H1 (cell line): ENCODE measurements around the gene CPSF7. TPM values are rescaled to one million over a fixed set of nuclear protein-coding genes. Genes with fewer than 3 reads are reported as not detected.

Experiments
- CTCF ChIA-PET: fragments of 300-600 bp; sonication (Branson Sonifier 250); formaldehyde crosslinking; loops from one replicate; lab custom pipeline; 2021; ENCODE audit not compliant: partially characterized antibody; lab: Charles Lee
- POLR2A ChIA-PET: fragments of 300-600 bp; sonication (Branson Sonifier 250); formaldehyde crosslinking; loops from one replicate; lab custom pipeline; 2021; ENCODE audit warnings: inconsistent platforms; ENCODE audit not compliant: partially characterized antibody; lab: Charles Lee
- DNase-seq, 2 experiments: peaks; one replicate each; pipeline versions ENCODE4 v3.0.0 to v3.0.0-alpha.2; 2010 to 2022; ENCODE audit warnings: low spot score in 2 of 2, low read depth in 1 of 2, mixed read lengths in 1 of 2
- FAIRE-seq: peaks from 2 replicates; lab custom pipeline; 2011; peaks lifted over from hg19 to GRCh38; lab: Jason Lieb, UNC
- H2AFZ ChIP-seq: 2 replicates; pipeline ENCODE4 v1.8.1; 2012; ENCODE audit warnings: low read length, inconsistent platforms
- H2AK5ac ChIP-seq: 2 replicates; pipeline ENCODE4 v1.6.1; 2013; ENCODE audit warnings: low read depth, low read length
- H2BK120ac ChIP-seq: replicated peaks from 2 replicates; pipeline ENCODE3; 2013; ENCODE audit warnings: low read depth, low read length, inconsistent platforms
- H2BK12ac ChIP-seq: 2 replicates; pipeline ENCODE4 v1.6.1; 2013; ENCODE audit warnings: low read depth, low read length
- H2BK15ac ChIP-seq: 2 replicates; pipeline ENCODE4 v1.6.1; 2013; ENCODE audit warnings: low read length
- H2BK20ac ChIP-seq: 2 replicates; pipeline ENCODE4 v1.6.1; 2013; ENCODE audit warnings: low read length
- H2BK5ac ChIP-seq: 2 replicates; pipeline ENCODE4 v1.6.1; 2013; ENCODE audit warnings: low read depth, low read length
- H3K14ac ChIP-seq: 2 replicates; pipeline ENCODE4 v1.6.1; 2013; ENCODE audit warnings: inconsistent platforms; ENCODE audit not compliant: insufficient read length
- H3K18ac ChIP-seq: 2 replicates; pipeline ENCODE4 v1.6.1; 2013; ENCODE audit warnings: low read length; ENCODE audit errors: extremely low read depth
- H3K23ac ChIP-seq: 2 replicates; pipeline ENCODE4 v1.6.1; 2013; ENCODE audit warnings: inconsistent platforms; ENCODE audit not compliant: insufficient read length
- H3K23me2 ChIP-seq: 2 replicates; pipeline ENCODE4 v1.6.1; 2013; ENCODE audit warnings: low read depth, low read length
- H3K27ac ChIP-seq: 2 replicates; pipeline ENCODE4 v1.6.1; 2011; ENCODE audit warnings: low read depth, low read length, inconsistent platforms
- H3K27me3 ChIP-seq, 4 experiments: replicated peaks in 1 of 4; 1 replicate in 1 of 4; 2 replicates in 3 of 4; pipeline versions ENCODE4 v1.6.1 to v1.8.1; 2011 to 2013; ENCODE audit warnings: low read length in 3 of 4, mild to moderate bottlenecking in 3 of 4, inconsistent platforms in 2 of 4, mixed read lengths in 2 of 4, moderate library complexity in 1 of 4; ENCODE audit not compliant: control insufficient read depth in 3 of 4, insufficient read depth in 3 of 4; ENCODE audit errors: extremely low read depth in 1 of 4
- H3K36me3 ChIP-seq, 4 experiments: 2 replicates each; pipeline versions ENCODE4 v1.6.1 to v1.8.1; 2011 to 2013; ENCODE audit warnings: mild to moderate bottlenecking in 4 of 4, low read length in 3 of 4, moderate library complexity in 2 of 4, control low read depth in 1 of 4, inconsistent platforms in 1 of 4; ENCODE audit not compliant: insufficient read depth in 4 of 4, control insufficient read depth in 2 of 4
- H3K4ac ChIP-seq: replicated peaks from 2 replicates; pipeline ENCODE3; 2013; ENCODE audit warnings: low read length, low read depth, mixed read lengths, inconsistent platforms; ENCODE audit not compliant: insufficient read length
- H3K4me1 ChIP-seq, 4 experiments: replicated peaks in 1 of 4; 1 replicate in 1 of 4; 2 replicates in 3 of 4; pipeline versions ENCODE4 v1.6.1 to v1.8.1; 2011 to 2013; ENCODE audit warnings: low read length in 3 of 4, inconsistent platforms in 2 of 4, mixed read lengths in 1 of 4; ENCODE audit not compliant: insufficient read depth in 4 of 4, control insufficient read depth in 3 of 4
- H3K4me2 ChIP-seq, 2 experiments: 2 replicates each; pipeline versions ENCODE4 v1.6.1 to v1.8.1; 2011 to 2013; ENCODE audit warnings: low read depth in 2 of 2, low read length in 2 of 2, control low read depth in 1 of 2, inconsistent platforms in 1 of 2, mild to moderate bottlenecking in 1 of 2; ENCODE audit not compliant: insufficient read depth in 1 of 2
- H3K4me3 ChIP-seq, 4 experiments: fragments of 200-600, 300-600 bp in 1 of 4; sonication (generic), shearing (Covaris generic), sonication (Bioruptor Twin) in 1 of 4; 2 replicates each; pipeline versions ENCODE4 v1.5.1 to v1.8.1; 2011 to 2016; ENCODE audit warnings: low read length in 4 of 4, low read depth in 3 of 4, control low read depth in 2 of 4, inconsistent platforms in 2 of 4, mild to moderate bottlenecking in 2 of 4, mixed read lengths in 1 of 4, moderate library complexity in 1 of 4; ENCODE audit not compliant: insufficient read depth in 2 of 4; ENCODE audit errors: extremely low read depth in 1 of 4
- H3K56ac ChIP-seq: replicated peaks from 2 replicates; pipeline ENCODE3; 2013; ENCODE audit warnings: low read depth, mild to moderate bottlenecking, mixed read lengths, low read length, inconsistent platforms; ENCODE audit not compliant: insufficient read length
- H3K79me1 ChIP-seq: 2 replicates; pipeline ENCODE4 v1.6.1; 2013; ENCODE audit warnings: low read depth, low read length, control low read depth
- H3K79me2 ChIP-seq, 2 experiments: 2 replicates each; pipeline versions ENCODE4 v1.6.1 to v1.8.1; 2012 to 2013; ENCODE audit warnings: low read length in 2 of 2, mild to moderate bottlenecking in 2 of 2, inconsistent platforms in 1 of 2; ENCODE audit not compliant: insufficient read depth in 2 of 2, control insufficient read depth in 1 of 2
- H3K9ac ChIP-seq, 4 experiments: replicated peaks in 1 of 4; 1 replicate in 1 of 4; 2 replicates in 3 of 4; pipeline versions ENCODE4 v1.6.1 to v1.8.1; 2011 to 2013; ENCODE audit warnings: low read depth in 3 of 4, low read length in 3 of 4, control low read depth in 2 of 4, mild to moderate bottlenecking in 2 of 4, moderate library complexity in 2 of 4, inconsistent platforms in 1 of 4; ENCODE audit errors: extremely low read depth in 1 of 4
- H3K9me3 ChIP-seq, 2 experiments: 2 replicates each; pipeline versions ENCODE4 v1.6.1 to v1.8.1; 2012 to 2013; ENCODE audit warnings: mild to moderate bottlenecking in 2 of 2, moderate library complexity in 2 of 2, control low read depth in 1 of 2, inconsistent platforms in 1 of 2, low read depth in 1 of 2, low read length in 1 of 2, mixed read lengths in 1 of 2; ENCODE audit not compliant: insufficient read depth in 2 of 2
- H4K20me1 ChIP-seq, 2 experiments: replicated peaks in 1 of 2; 2 replicates each; pipeline versions ENCODE3 to v1.8.1; 2011 to 2013; ENCODE audit warnings: inconsistent platforms in 2 of 2, low read length in 2 of 2, mild to moderate bottlenecking in 1 of 2; ENCODE audit not compliant: insufficient read depth in 2 of 2, control insufficient read depth in 1 of 2
- H4K5ac ChIP-seq: 2 replicates; pipeline ENCODE4 v1.6.1; 2013; ENCODE audit warnings: low read length, low read depth, mixed read lengths, inconsistent platforms; ENCODE audit not compliant: insufficient read length
- H4K8ac ChIP-seq: 2 replicates; pipeline ENCODE4 v1.8.0; 2013; ENCODE audit warnings: mild to moderate bottlenecking, moderate library complexity, low read length, inconsistent platforms; ENCODE audit not compliant: insufficient read depth; ENCODE audit errors: extremely low read depth
- H4K91ac ChIP-seq: replicated peaks from 2 replicates; pipeline ENCODE3; 2013; ENCODE audit warnings: low read length, mixed read lengths, inconsistent platforms; ENCODE audit not compliant: insufficient read length
- BRCA1 ChIP-seq: IDR thresholded peaks from 2 replicates; pipeline ENCODE4 v1.6.1; 2012; ENCODE audit warnings: low read depth, low read length, improper control_type of control experiment
- CEBPB ChIP-seq: IDR thresholded peaks from 2 replicates; pipeline ENCODE4 v1.6.1; 2012; ENCODE audit warnings: low read depth, low read length
- GTF2F1 ChIP-seq: IDR thresholded peaks from 2 replicates; pipeline ENCODE4 v1.6.1; 2012; ENCODE audit warnings: low read depth, low read length, improper control_type of control experiment, borderline replicate concordance
- NANOG ChIP-seq: IDR thresholded peaks from 2 replicates; pipeline ENCODE4 v1.6.1; 2011; ENCODE audit warnings: low read length, low read depth, mild to moderate bottlenecking, inconsistent platforms; ENCODE audit not compliant: insufficient read depth, poor library complexity, severe bottlenecking
- RFX5 ChIP-seq: IDR thresholded peaks from 2 replicates; pipeline ENCODE4 v1.6.1; 2011; ENCODE audit warnings: low read depth, low read length, improper control_type of control experiment, borderline replicate concordance
- RXRA ChIP-seq: IDR thresholded peaks from 2 replicates; pipeline ENCODE4 v1.6.1; 2011; ENCODE audit warnings: low read depth, mild to moderate bottlenecking, low read length, moderate library complexity; ENCODE audit not compliant: insufficient read depth
- WGBS, 2 experiments: shearing (Covaris generic) in 1 of 2; methylation state at CpG; one replicate each; pipeline versions ENCODE4 v1.1.6 to v1.1.7; 2013 to 2015; ENCODE audit warnings: low lambda C conversion rate in 2 of 2, mixed read lengths in 2 of 2, inconsistent platforms in 1 of 2, low coverage in 1 of 2, missing lambda C conversion rate in 1 of 2; ENCODE audit not compliant: insufficient replicate concordance in 2 of 2, insufficient coverage in 1 of 2, insufficient read length in 1 of 2; ENCODE audit errors: extremely low coverage in 1 of 2, missing lambda C conversion rate in 1 of 2; 5-methylcytosine and 5-hydroxymethylcytosine counted together
- polyA plus RNA-seq, 7 experiments: library from polyadenylated mRNA; depleted of rRNA in 3 of 7; stranded (reverse) in 5 of 7; unstranded in 2 of 7; fragments of >200 nt in 5 of 7; fragments of 200-250 nt in 2 of 7; gene quantifications; 1 replicate in 5 of 7; 2 replicates in 1 of 7; 4 replicates in 1 of 7; pipeline versions ENCODE4 v1.2.1 to v1.2.3, GENCODE V29; 2011 to 2013; ENCODE audit warnings: missing spikeins in 2 of 7, mixed read lengths in 2 of 7
- total RNA-seq: library from RNA; stranded (reverse); fragmentation: NEBNext Ultra II Directional; extraction: Animal tissue kit (Norgen Biotek cat#: 25700); gene quantifications from 2 replicates; pipeline ENCODE4 v1.2.1, GENCODE V29; 2021
- TF ChIP-seq, protein P1 (sequence below), 3 experiments: IDR thresholded peaks; 1 replicate in 2 of 3; 2 replicates in 1 of 3; pipeline versions ENCODE4 v1.5.1 to v1.6.1; 2011; ENCODE audit warnings: low read length in 3 of 3, mild to moderate bottlenecking in 3 of 3, inconsistent platforms in 2 of 3, low read depth in 1 of 3, moderate library complexity in 1 of 3; ENCODE audit not compliant: insufficient read depth in 1 of 3; ENCODE audit errors: control extremely low read depth in 1 of 3
- TF ChIP-seq, protein P2 (sequence below): IDR thresholded peaks from 2 replicates; pipeline ENCODE4 v1.6.1; 2012; ENCODE audit warnings: low read length, inconsistent platforms

CPSF7 gene
- total and polyA plus RNA-seq, 2 of the 8 experiments (the other 6 are each of a cell fraction or from before 2014, with no cell fraction given) = 95.9 to 122 TPM

DNA sequence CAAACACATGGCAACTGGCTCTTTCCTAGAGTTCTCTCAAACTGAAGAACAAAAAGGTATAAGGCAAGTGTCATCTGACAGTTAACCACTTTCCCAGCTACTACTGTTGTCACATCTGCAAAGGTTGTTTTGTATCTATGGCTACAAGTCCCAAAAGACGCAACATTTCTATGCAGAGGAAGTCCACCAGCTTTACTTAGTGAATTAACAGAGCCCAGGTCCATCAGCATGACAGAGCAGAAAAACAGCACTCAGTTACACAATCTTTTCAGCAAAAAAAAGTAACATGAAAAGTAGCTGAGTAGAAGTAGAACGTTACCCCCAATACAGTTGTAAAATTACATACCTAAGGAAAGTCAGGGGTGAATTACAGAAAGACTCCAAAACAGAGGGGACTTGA lies 12.1 kb downstream of the CPSF7 start:
- Histone ChIP-seq H2BK5ac (no peak overlapping the region), H3K36me3 (peaks cover 55 to 95% (median 86%) of the 10 kb centered on the region in 4 experiments), H3K79me1 (peaks cover 12% of the 10 kb centered on the region), H4K8ac (no peak overlapping the region), H2BK120ac (no peak overlapping the region), H3K18ac (no peak overlapping the region), H2AK5ac (no peak overlapping the region), H4K5ac (no peak overlapping the region), H2BK20ac (no peak overlapping the region), H3K56ac (no peak overlapping the region), H4K20me1 (peaks cover 4 to 21% of the 10 kb centered on the region in 2 experiments), H3K27me3 (no peaks in the 10 kb centered on the region), H3K14ac (no peak overlapping the region), H2BK15ac (no peak overlapping the region), H2BK12ac (no peak overlapping the region), H3K23me2 (no peaks in the 10 kb centered on the region), H3K27ac (no peak overlapping the region), H3K9ac (no peak overlapping the region), H2AFZ (no peak overlapping the region), H3K4me1 (no peaks in the 10 kb centered on the region), H3K9me3 (no peaks in the 10 kb centered on the region), H3K4me3 (no peak overlapping the region), H3K79me2 (peaks cover 0 to 39% of the 10 kb centered on the region in 2 experiments; a peak in 3 of 4 replicates), H3K4me2 (no peak overlapping the region), H4K91ac (no peak overlapping the region), H3K4ac (no peak overlapping the region), H3K23ac (no peak overlapping the region)
- CTCF ChIA-PET = interaction anchor here (1.3 kb wide), 1 partner anchor 28 kb away, joined by 5 read pairs; no protein-coding TSS in a partner anchor
- POLR2A ChIA-PET = interaction anchor here (0.8 to 11.2 kb wide), 8 partner anchors 10 to 137 kb away, joined by 3 to 94 read pairs (median 6); partner anchors contain the start of genes CPSF7, CYB561A3, SDHAF2 and TMEM138
- 93% methylated on average over 2 of the region's 2 CpGs; no CpG with 5 or more reads in 1 of the 2 experiments for WGBS, 2 experiments
- FAIRE-seq (no peak), DNase-seq (no peak)
- TF ChIP-seq RFX5 (no peak), GTF2F1 (no peak), BRCA1 (no peak), CEBPB (no peak), NANOG (no peak), RXRA (no peak)
- TF ChIP-seq, protein P1, sequence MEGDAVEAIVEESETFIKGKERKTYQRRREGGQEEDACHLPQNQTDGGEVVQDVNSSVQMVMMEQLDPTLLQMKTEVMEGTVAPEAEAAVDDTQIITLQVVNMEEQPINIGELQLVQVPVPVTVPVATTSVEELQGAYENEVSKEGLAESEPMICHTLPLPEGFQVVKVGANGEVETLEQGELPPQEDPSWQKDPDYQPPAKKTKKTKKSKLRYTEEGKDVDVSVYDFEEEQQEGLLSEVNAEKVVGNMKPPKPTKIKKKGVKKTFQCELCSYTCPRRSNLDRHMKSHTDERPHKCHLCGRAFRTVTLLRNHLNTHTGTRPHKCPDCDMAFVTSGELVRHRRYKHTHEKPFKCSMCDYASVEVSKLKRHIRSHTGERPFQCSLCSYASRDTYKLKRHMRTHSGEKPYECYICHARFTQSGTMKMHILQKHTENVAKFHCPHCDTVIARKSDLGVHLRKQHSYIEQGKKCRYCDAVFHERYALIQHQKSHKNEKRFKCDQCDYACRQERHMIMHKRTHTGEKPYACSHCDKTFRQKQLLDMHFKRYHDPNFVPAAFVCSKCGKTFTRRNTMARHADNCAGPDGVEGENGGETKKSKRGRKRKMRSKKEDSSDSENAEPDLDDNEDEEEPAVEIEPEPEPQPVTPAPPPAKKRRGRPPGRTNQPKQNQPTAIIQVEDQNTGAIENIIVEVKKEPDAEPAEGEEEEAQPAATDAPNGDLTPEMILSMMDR (IDR thresholded peaks at IDR 0.05; ENCODE audit: control extremely low read depth in 1 of 3, insufficient read depth in 1 of 3, low read depth in 1 of 3, low read length in 3 of 3) = no peak
- TF ChIP-seq, protein P2, sequence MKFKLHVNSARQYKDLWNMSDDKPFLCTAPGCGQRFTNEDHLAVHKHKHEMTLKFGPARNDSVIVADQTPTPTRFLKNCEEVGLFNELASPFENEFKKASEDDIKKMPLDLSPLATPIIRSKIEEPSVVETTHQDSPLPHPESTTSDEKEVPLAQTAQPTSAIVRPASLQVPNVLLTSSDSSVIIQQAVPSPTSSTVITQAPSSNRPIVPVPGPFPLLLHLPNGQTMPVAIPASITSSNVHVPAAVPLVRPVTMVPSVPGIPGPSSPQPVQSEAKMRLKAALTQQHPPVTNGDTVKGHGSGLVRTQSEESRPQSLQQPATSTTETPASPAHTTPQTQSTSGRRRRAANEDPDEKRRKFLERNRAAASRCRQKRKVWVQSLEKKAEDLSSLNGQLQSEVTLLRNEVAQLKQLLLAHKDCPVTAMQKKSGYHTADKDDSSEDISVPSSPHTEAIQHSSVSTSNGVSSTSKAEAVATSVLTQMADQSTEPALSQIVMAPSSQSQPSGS = no peak
